SK-N-SH (cell line): Measurements from ENCODE around the gene KIDINS220. TPM values are rescaled to one million over a fixed set of nuclear protein-coding genes. Genes with fewer than 3 reads are reported as not detected.

Source experiments
- CTCF ChIA-PET: fragments of 300-600, 350-600 bp; formaldehyde crosslinking; extraction: SDS; loops from one replicate; lab custom pipeline; 2021; lab: Yijun Ruan, JAX
- POLR2A ChIA-PET: fragments of 350-600 bp; sonication (Branson Sonifier 250); formaldehyde crosslinking; extraction: SDS; loops from one replicate; lab custom pipeline; 2020; ENCODE audit warnings: antibody characterized with exemption, inconsistent platforms; lab: Yijun Ruan, JAX
- DNase-seq: peaks from one replicate; pipeline ENCODE4 v3.0.0; 2012
- H2AFZ ChIP-seq: fragments of 200-600 bp; sonication (generic); 2 replicates; pipeline ENCODE4 v1.8.1; 2016; ENCODE audit warnings: antibody characterized with exemption, mild to moderate bottlenecking, low read depth
- H3F3A ChIP-seq: fragments of 200-600 bp; sonication (generic); replicated peaks from 2 replicates; pipeline ENCODE3; 2016; ENCODE audit warnings: antibody characterized with exemption, mild to moderate bottlenecking; ENCODE audit not compliant: insufficient read depth
- H3K27ac ChIP-seq, 2 experiments: fragments of 200-500 bp in 1 of 2; fragments of 200-600 bp in 1 of 2; sonication (Bioruptor generic) in 1 of 2; sonication (generic), shearing (Covaris generic) in 1 of 2; 2 replicates each; pipeline versions ENCODE4 v1.5.1 to v1.6.1; 2014 to 2016; ENCODE audit warnings: low read depth in 2 of 2, inconsistent platforms in 1 of 2, low read length in 1 of 2, mild to moderate bottlenecking in 1 of 2, mixed read lengths in 1 of 2
- H3K27me3 ChIP-seq: fragments of 200-600 bp; sonication (generic), shearing (Covaris generic); 2 replicates; pipeline ENCODE4 v1.6.1; 2016; ENCODE audit warnings: mixed run types; ENCODE audit not compliant: insufficient read depth
- H3K36me3 ChIP-seq, 2 experiments: fragments of 200-500 bp in 1 of 2; fragments of 200-600 bp in 1 of 2; sonication (Bioruptor generic) in 1 of 2; sonication (generic) in 1 of 2; replicated peaks in 1 of 2; 2 replicates each; pipeline versions ENCODE3 to v1.5.1; 2014 to 2016; ENCODE audit warnings: low read length in 1 of 2, mild to moderate bottlenecking in 1 of 2; ENCODE audit not compliant: insufficient read depth in 2 of 2, control insufficient read depth in 1 of 2
- H3K4me1 ChIP-seq, 2 experiments: fragments of 200-500 bp in 1 of 2; fragments of 200-600 bp in 1 of 2; sonication (Bioruptor generic) in 1 of 2; sonication (generic), shearing (Covaris generic) in 1 of 2; 2 replicates each; pipeline versions ENCODE4 v1.5.1 to v1.6.1; 2014 to 2016; ENCODE audit warnings: low read depth in 1 of 2, low read length in 1 of 2, mixed run types in 1 of 2; ENCODE audit not compliant: insufficient read depth in 2 of 2, control insufficient read depth in 1 of 2
- H3K4me2 ChIP-seq: fragments of 200-600 bp; sonication (generic), shearing (Covaris generic); 2 replicates; pipeline ENCODE4 v1.6.1; 2017; ENCODE audit warnings: mixed run types
- H3K4me3 ChIP-seq, 2 experiments: fragments of 200-500 bp in 1 of 2; fragments of 200-600 bp in 1 of 2; sonication (Bioruptor generic) in 1 of 2; sonication (generic), shearing (Covaris generic) in 1 of 2; 2 replicates each; pipeline versions ENCODE4 v1.5.1 to v1.8.1; 2014 to 2016; ENCODE audit warnings: low read depth in 2 of 2, inconsistent platforms in 1 of 2, low read length in 1 of 2, mild to moderate bottlenecking in 1 of 2, mixed read lengths in 1 of 2, moderate library complexity in 1 of 2
- H3K79me2 ChIP-seq: fragments of 200-600 bp; sonication (generic); 2 replicates; pipeline ENCODE4 v1.8.1; 2017; ENCODE audit warnings: mild to moderate bottlenecking; ENCODE audit not compliant: insufficient read depth
- H3K9ac ChIP-seq: fragments of 200-600 bp; sonication (generic); 2 replicates; pipeline ENCODE4 v1.6.1; 2017; ENCODE audit warnings: mixed run types
- H3K9me2 ChIP-seq: fragments of 200-600 bp; sonication (generic); 2 replicates; pipeline ENCODE4 v1.6.1; 2017; ENCODE audit warnings: mixed run types
- H3K9me3 ChIP-seq: fragments of 200-600 bp; sonication (generic); 2 replicates; pipeline ENCODE4 v1.6.1; 2017; ENCODE audit warnings: mixed run types, mild to moderate bottlenecking, moderate library complexity
- H4K20me1 ChIP-seq: fragments of 200-600 bp; sonication (generic); 2 replicates; pipeline ENCODE4 v1.6.1; 2017; ENCODE audit warnings: mild to moderate bottlenecking, mixed run types; ENCODE audit not compliant: insufficient read depth
- CHD2 ChIP-seq: fragments of 150-350 bp; IDR thresholded peaks from 2 replicates; pipeline ENCODE4 v1.6.1; 2018; ENCODE audit warnings: low read length; ENCODE audit not compliant: partially characterized antibody
- CTCF ChIP-seq: fragments of 200-600 bp; sonication (generic); IDR thresholded peaks from 2 replicates; pipeline ENCODE4 v1.6.1; 2017; ENCODE audit warnings: antibody characterized with exemption, mild to moderate bottlenecking, moderate library complexity
- EP300 ChIP-seq, 2 experiments: IDR thresholded peaks; 2 replicates each; pipeline versions ENCODE4 v1.4.0 to v1.6.1; 2012; ENCODE audit warnings: borderline replicate concordance in 1 of 2, low read depth in 1 of 2, low read length in 1 of 2
- EZH2phosphoT487 ChIP-seq: fragments of 200-600 bp; sonication (generic); IDR thresholded peaks from 2 replicates; pipeline ENCODE4 v1.6.1; 2017; ENCODE audit warnings: low read depth, mixed run types, mild to moderate bottlenecking, antibody characterized with exemption, moderate library complexity, borderline replicate concordance
- FOXM1 ChIP-seq: IDR thresholded peaks from 2 replicates; pipeline ENCODE4 v1.4.0; 2012; ENCODE audit warnings: low read depth, mild to moderate bottlenecking
- MXI1 ChIP-seq: IDR thresholded peaks from 2 replicates; pipeline ENCODE4 v1.6.1; 2012; ENCODE audit warnings: mild to moderate bottlenecking, low read depth, low read length, improper control_type of control experiment
- NRF1 ChIP-seq: IDR thresholded peaks from 2 replicates; pipeline ENCODE4 v1.6.1; 2012; ENCODE audit warnings: low read depth, mild to moderate bottlenecking, low read length
- POLR2AphosphoS5 ChIP-seq: IDR thresholded peaks from 2 replicates; pipeline ENCODE4 v1.6.1; 2012; ENCODE audit warnings: low read depth, low read length
- RAD21 ChIP-seq: IDR thresholded peaks from 2 replicates; pipeline ENCODE4 v1.6.1; 2012; ENCODE audit warnings: mild to moderate bottlenecking, low read length
- RCOR1 ChIP-seq: fragments of 150-350 bp; IDR thresholded peaks from 2 replicates; pipeline ENCODE4 v1.6.1; 2017; ENCODE audit warnings: antibody characterized with exemption, low read length
- SIN3A ChIP-seq: IDR thresholded peaks from 2 replicates; pipeline ENCODE4 v1.6.1; 2012; ENCODE audit warnings: low read depth, mild to moderate bottlenecking, low read length, moderate library complexity, borderline replicate concordance
- SMC3 ChIP-seq: IDR thresholded peaks from 2 replicates; pipeline ENCODE4 v1.6.1; 2012; ENCODE audit warnings: low read depth, low read length, improper control_type of control experiment
- TCF12 ChIP-seq: IDR thresholded peaks from 2 replicates; pipeline ENCODE4 v1.4.0; 2012
- TEAD4 ChIP-seq: IDR thresholded peaks from 2 replicates; pipeline ENCODE4 v1.4.0; 2012; ENCODE audit warnings: mild to moderate bottlenecking, borderline replicate concordance; ENCODE audit not compliant: insufficient read depth
- WGBS: methylation state at CpG from one replicate; pipeline ENCODE4 v1.1.6; 2017; ENCODE audit warnings: low lambda C conversion rate; 5-methylcytosine and 5-hydroxymethylcytosine counted together
- polyA plus RNA-seq, 3 experiments: library from polyadenylated mRNA; depleted of rRNA; stranded (reverse); fragments of >200 nt; gene quantifications; 2 replicates each; pipeline ENCODE4 v1.2.3, GENCODE V29; 2012
- TF ChIP-seq, protein P1 (sequence below): fragments of 150-350 bp; IDR thresholded peaks from 2 replicates; pipeline ENCODE4 v1.6.1; 2016; ENCODE audit warnings: mild to moderate bottlenecking, low read depth, low read length
- TF ChIP-seq, protein P2 (sequence below): IDR thresholded peaks from 2 replicates; pipeline ENCODE4 v1.6.1; 2012; ENCODE audit warnings: mild to moderate bottlenecking, low read depth, low read length, moderate library complexity

Gene KIDINS220
- polyA plus RNA-seq, 1 of the 3 experiments (the other 2 are of a cell fraction): 18.2 TPM

DNA sequence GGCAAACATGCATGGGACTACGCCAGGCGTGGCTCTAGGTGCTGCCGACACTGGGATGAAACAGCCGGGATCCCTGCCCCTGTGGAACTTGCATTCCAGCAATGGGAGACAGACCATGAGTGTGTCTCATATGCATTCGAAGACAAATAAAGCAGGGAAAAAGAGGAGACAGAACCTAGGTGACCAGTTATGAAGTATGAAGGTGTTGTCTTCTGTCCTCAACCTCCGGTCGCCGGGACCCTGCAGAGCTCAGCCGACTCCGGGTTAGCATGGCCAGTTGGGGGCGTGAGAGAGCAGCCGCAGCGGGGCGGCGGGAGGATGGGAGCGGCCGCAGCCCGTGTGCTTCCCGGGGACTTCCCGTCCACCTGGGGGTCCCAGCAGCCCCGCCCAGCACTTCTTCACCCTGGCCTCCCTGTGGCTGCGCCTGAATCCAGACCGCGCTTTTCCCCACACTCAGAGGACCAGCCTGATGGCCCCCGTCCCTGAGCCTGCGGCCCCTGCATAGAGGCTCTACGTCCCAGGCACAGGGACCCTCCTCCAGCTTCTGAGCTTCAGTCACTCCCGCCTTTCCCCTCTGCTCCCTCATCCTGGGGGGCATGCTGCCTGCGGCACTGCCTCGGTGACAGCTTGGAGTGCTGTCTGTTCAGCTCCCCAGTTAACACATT, 144.1 kb downstream of the KIDINS220 start:
- peak; percentile 86 for DNase-seq

DNA sequence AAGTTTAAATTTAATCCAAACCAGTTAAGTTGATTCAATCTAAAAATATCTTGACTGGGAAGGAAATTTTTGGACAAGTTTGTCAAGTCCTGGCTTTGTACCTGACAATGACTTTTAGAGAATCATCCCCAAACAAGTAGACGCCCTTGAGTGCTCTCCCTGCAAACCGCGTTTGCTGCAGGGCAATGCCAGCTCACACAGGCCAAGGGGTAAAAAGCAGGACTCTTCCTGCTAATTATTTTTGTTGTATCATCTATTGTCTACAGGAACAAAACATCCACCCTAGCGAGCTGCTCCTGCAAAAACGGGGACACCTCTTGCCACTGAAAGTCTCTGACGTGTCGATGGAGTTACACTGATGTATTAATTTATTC, 144.6 kb downstream of the KIDINS220 start:
- peaks cover 4% of the 10 kb centered on the region for H3F3A ChIP-seq
- H3K4me1 ChIP-seq: no peaks in the 10 kb centered on the region; a peak in 1 of 4 replicates
- ChIA-PET CTCF (interaction anchor here (0.6 to 2.4 kb wide), 40 partner anchors 9 to 1596 kb away, joined by 3 to 19 read pairs (median 4); partner anchors contain the start of gene ID2), POLR2A (interaction anchor here (1.9 kb wide), 1 partner anchor 11 kb away, joined by 6 read pairs; the partner anchor contains the start of gene ID2)
- peak overlapping the region; percentile 13 to 30; a peak in 1 of 4 replicates for H3K4me3 ChIP-seq
- no peaks in the 10 kb centered on the region for H3K36me3 ChIP-seq
- whole genome bisulfite sequencing: 57% methylated on average over 7 of the region's 7 CpGs
- 0 out of 2 replicates have a peak overlapping the region, but pooled peaks have one; percentile 34 for H3K4me2 ChIP-seq
- no peak overlapping the region for H3K27ac ChIP-seq
- H3K9me2 ChIP-seq: no peaks in the 10 kb centered on the region
- DNase-seq: no peak
- no peaks in the 10 kb centered on the region for H4K20me1 ChIP-seq
- H3K79me2 ChIP-seq: no peaks in the 10 kb centered on the region
- H3K9me3 ChIP-seq: no peaks in the 10 kb centered on the region; the same call in 1 of the 2 replicates
- H3K27me3 ChIP-seq: no peaks in the 10 kb centered on the region
- TF ChIP-seq FOXM1 (no peak), RCOR1 (no peak), TCF12 (no peak), TEAD4 (no peak), RAD21 (no peak), SIN3A (no peak), SMC3 (no peak), CHD2 (no peak), EP300 (IDR thresholded peaks at IDR 0.05; ENCODE audit: borderline replicate concordance in 1 of 2, low read depth in 1 of 2, low read length in 1 of 2) (no peak), MXI1 (no peak), NRF1 (no peak)
- TF ChIP-seq, protein P1, sequence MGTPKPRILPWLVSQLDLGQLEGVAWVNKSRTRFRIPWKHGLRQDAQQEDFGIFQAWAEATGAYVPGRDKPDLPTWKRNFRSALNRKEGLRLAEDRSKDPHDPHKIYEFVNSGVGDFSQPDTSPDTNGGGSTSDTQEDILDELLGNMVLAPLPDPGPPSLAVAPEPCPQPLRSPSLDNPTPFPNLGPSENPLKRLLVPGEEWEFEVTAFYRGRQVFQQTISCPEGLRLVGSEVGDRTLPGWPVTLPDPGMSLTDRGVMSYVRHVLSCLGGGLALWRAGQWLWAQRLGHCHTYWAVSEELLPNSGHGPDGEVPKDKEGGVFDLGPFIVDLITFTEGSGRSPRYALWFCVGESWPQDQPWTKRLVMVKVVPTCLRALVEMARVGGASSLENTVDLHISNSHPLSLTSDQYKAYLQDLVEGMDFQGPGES: no peak
- TF ChIP-seq, protein P2, sequence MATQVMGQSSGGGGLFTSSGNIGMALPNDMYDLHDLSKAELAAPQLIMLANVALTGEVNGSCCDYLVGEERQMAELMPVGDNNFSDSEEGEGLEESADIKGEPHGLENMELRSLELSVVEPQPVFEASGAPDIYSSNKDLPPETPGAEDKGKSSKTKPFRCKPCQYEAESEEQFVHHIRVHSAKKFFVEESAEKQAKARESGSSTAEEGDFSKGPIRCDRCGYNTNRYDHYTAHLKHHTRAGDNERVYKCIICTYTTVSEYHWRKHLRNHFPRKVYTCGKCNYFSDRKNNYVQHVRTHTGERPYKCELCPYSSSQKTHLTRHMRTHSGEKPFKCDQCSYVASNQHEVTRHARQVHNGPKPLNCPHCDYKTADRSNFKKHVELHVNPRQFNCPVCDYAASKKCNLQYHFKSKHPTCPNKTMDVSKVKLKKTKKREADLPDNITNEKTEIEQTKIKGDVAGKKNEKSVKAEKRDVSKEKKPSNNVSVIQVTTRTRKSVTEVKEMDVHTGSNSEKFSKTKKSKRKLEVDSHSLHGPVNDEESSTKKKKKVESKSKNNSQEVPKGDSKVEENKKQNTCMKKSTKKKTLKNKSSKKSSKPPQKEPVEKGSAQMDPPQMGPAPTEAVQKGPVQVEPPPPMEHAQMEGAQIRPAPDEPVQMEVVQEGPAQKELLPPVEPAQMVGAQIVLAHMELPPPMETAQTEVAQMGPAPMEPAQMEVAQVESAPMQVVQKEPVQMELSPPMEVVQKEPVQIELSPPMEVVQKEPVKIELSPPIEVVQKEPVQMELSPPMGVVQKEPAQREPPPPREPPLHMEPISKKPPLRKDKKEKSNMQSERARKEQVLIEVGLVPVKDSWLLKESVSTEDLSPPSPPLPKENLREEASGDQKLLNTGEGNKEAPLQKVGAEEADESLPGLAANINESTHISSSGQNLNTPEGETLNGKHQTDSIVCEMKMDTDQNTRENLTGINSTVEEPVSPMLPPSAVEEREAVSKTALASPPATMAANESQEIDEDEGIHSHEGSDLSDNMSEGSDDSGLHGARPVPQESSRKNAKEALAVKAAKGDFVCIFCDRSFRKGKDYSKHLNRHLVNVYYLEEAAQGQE: no peak
- no peak overlapping the region for H3K9ac ChIP-seq
- peak overlapping the region; percentile 64; the same call in 1 of the 2 replicates for H2AFZ ChIP-seq

More for the DNA sequence above, 144.1 kb downstream of the KIDINS220 start:
- Histone ChIP-seq H3K9me2 (no peaks in the 10 kb centered on the region), H3K9ac (no peak overlapping the region), H3K4me3 (peak overlapping the region; percentile 13 to 30), H3K9me3 (no peaks in the 10 kb centered on the region; the same call in 1 of the 2 replicates), H3F3A (peaks cover 4% of the 10 kb centered on the region), H3K27ac (no peak overlapping the region), H2AFZ (peak overlapping the region; percentile 64; the same call in 1 of the 2 replicates), H3K36me3 (no peaks in the 10 kb centered on the region), H3K79me2 (no peaks in the 10 kb centered on the region), H3K27me3 (no peaks in the 10 kb centered on the region), H4K20me1 (no peaks in the 10 kb centered on the region), H3K4me1 (no peaks in the 10 kb centered on the region; a peak in 1 of 4 replicates), H3K4me2 (0 out of 2 replicates have a peak overlapping the region, but pooled peaks have one; percentile 34)
- CTCF ChIA-PET: interaction anchor here (0.5 to 2.4 kb wide), 46 partner anchors 9 to 1596 kb away, joined by 3 to 19 read pairs (median 4); partner anchors contain the start of gene ID2
- WGBS: 35% methylated on average over 28 of the region's 30 CpGs
- TF ChIP-seq POLR2AphosphoS5: no peak
- peak; percentile 72 for TF ChIP-seq CTCF
- peak; percentile 55 for TF ChIP-seq SMC3
- TF ChIP-seq EZH2phosphoT487: no peak
- TF ChIP-seq RAD21: peak; percentile 59
- POLR2A ChIA-PET: interaction anchor here (1.9 kb wide), 1 partner anchor 12 kb away, joined by 6 read pairs; the partner anchor contains the start of gene ID2
